Tibial artery (tissue), 4 donors: ENCODE results near the gene PPP2R2C.

Source experiments
- DNase-seq, 2 donors: peaks; one replicate each; pipeline ENCODE4 v3.0.0-alpha.2; 2019
- H3K27ac ChIP-seq, 2 donors: fragments of 200-600 bp; sonication (generic) in 1 of 2; 1 replicate in 1 of 2; 2 replicates in 1 of 2; pipeline ENCODE4 v1.5.1; 2018 to 2019; ENCODE audit warnings: mild to moderate bottlenecking in 1 of 2
- H3K27me3 ChIP-seq, 2 donors: fragments of 200-600 bp; sonication (generic) in 1 of 2; one replicate each; pipeline versions ENCODE4 v1.5.1 to v1.6.0; 2016 to 2019
- H3K36me3 ChIP-seq, 3 donors: fragments of 200-600 bp; sonication (generic) in 2 of 3; one replicate each; pipeline ENCODE4 v1.5.1; 2016 to 2019; ENCODE audit warnings: mild to moderate bottlenecking in 2 of 3
- H3K4me1 ChIP-seq, 4 donors: fragments of 200-600 bp; sonication (generic) in 2 of 4; 1 replicate in 3 of 4; 2 replicates in 1 of 4; pipeline ENCODE4 v1.5.1; 2016 to 2019
- H3K4me3 ChIP-seq, 2 donors: fragments of 200-600 bp; sonication (generic) in 1 of 2; 1 replicate in 1 of 2; 2 replicates in 1 of 2; pipeline ENCODE4 v1.5.1; 2018 to 2019; ENCODE audit warnings: mild to moderate bottlenecking in 2 of 2
- H3K9me3 ChIP-seq, 3 donors: fragments of 200-600 bp; sonication (generic) in 1 of 3; one replicate each; pipeline ENCODE4 v1.5.1; 2016 to 2019
- CTCF ChIP-seq, 2 experiments: fragments of 200-600 bp in 1 of 2; fragments of 450-650 bp in 1 of 2; IDR thresholded peaks; one replicate each; pipeline ENCODE4 v1.5.1; 2017 to 2019; ENCODE audit warnings: antibody characterized with exemption in 2 of 2, mild to moderate bottlenecking in 1 of 2, moderate library complexity in 1 of 2
- intact Hi-C: fragments of 100-400 bp; cut with DNase I; formaldehyde crosslinking; loops from one replicate; pipeline ENCODE4 v1.15.0; 2023; ENCODE audit warnings: low total_unique reads

Gene PPP2R2C

GRCh38 chr4:6294705-6295421 is 177.6 kb downstream of the PPP2R2C start:
- Histone ChIP-seq H3K27me3 (no peaks in the 10 kb centered on the region), H3K27ac (no peak overlapping the region), H3K4me1 (no peaks in the 10 kb centered on the region), H3K36me3 (peaks cover 74 to 96% (median 92%) of the 10 kb centered on the region in 3 donors), H3K9me3 (no peaks in the 10 kb centered on the region), H3K4me3 (no peak overlapping the region)
- TF ChIP-seq CTCF (IDR thresholded peaks at IDR 0.05), result no peak
- intact Hi-C loops, result no loop called here
- no peak for DNase-seq

GRCh38 chr4:6293661-6294060 is 178.8 kb downstream of the PPP2R2C start:
- no peak overlapping the region for H3K27ac ChIP-seq
- no peak for DNase-seq
- no peaks in the 10 kb centered on the region for H3K9me3 ChIP-seq
- H3K36me3 ChIP-seq, result peaks cover 86 to 100% (median 98%) of the 10 kb centered on the region in 3 donors
- H3K4me3 ChIP-seq, result no peak overlapping the region
- no peaks in the 10 kb centered on the region for H3K4me1 ChIP-seq
- no peak for TF ChIP-seq CTCF (IDR thresholded peaks at IDR 0.05)
- H3K27me3 ChIP-seq, result no peaks in the 10 kb centered on the region
- intact Hi-C loops, result no loop called here

- no peaks in the 10 kb centered on the region for H3K9me3 ChIP-seq
- intact Hi-C loops, result no loop called here
- peaks cover 90 to 100% (median 100%) of the 10 kb centered on the region in 3 donors for H3K36me3 ChIP-seq
- no peak overlapping the region for H3K4me3 ChIP-seq
- H3K27me3 ChIP-seq, result no peaks in the 10 kb centered on the region
- no peak for TF ChIP-seq CTCF (IDR thresholded peaks at IDR 0.05)
- H3K4me1 ChIP-seq, result no peaks in the 10 kb centered on the region
- no peak overlapping the region for H3K27ac ChIP-seq
- no peak for DNase-seq
These were observed 179.3 kb downstream of the PPP2R2C start for GRCh38 chr4:6293097-6293445.

GRCh38 chr4:6292376-6293096 is 179.9 kb downstream of the PPP2R2C start:
- Histone ChIP-seq H3K27ac (no peak overlapping the region), H3K4me3 (no peak overlapping the region), H3K4me1 (no peaks in the 10 kb centered on the region), H3K9me3 (no peaks in the 10 kb centered on the region), H3K27me3 (no peaks in the 10 kb centered on the region), H3K36me3 (peaks cover 90 to 100% (median 100%) of the 10 kb centered on the region in 3 donors)
- no peak for TF ChIP-seq CTCF (IDR thresholded peaks at IDR 0.05)
- DNase-seq, result no peak
- intact Hi-C loops, result no loop called here

GRCh38 chr4:6291784-6292297 is 180.6 kb downstream of the PPP2R2C start:
- Histone ChIP-seq H3K27ac (no peak overlapping the region), H3K4me3 (no peak overlapping the region), H3K9me3 (no peaks in the 10 kb centered on the region), H3K36me3 (peaks cover 90 to 100% (median 100%) of the 10 kb centered on the region in 3 donors), H3K4me1 (no peaks in the 10 kb centered on the region), H3K27me3 (no peaks in the 10 kb centered on the region)
- no peak for DNase-seq
- intact Hi-C loops, result no loop called here
- TF ChIP-seq CTCF (IDR thresholded peaks at IDR 0.05), result no peak
